Endothelial cell of umbilical vein (primary cell): ENCODE results near the gene IL2RG. TPM values are rescaled to one million over a fixed set of nuclear protein-coding genes. Genes with fewer than 3 reads are reported as not detected.
A peak's percentile ranks its signal among the peaks of the same experiment; 100 is the strongest.

Source experiments
- BruUV-seq: library from RNA; stranded (reverse); fragments of 400-500 nt; replicated peaks from 2 replicates; lab custom pipeline; 2021; lab: Mats Ljungman, UMichigan
- CTCF ChIA-PET: fragments of 300-600, 350-600 bp; sonication (Branson Sonifier 250); formaldehyde crosslinking; loops from one replicate; lab custom pipeline; 2021; ENCODE audit warnings: antibody characterized with exemption, inconsistent platforms; lab: Charles Lee
- POLR2A ChIA-PET: fragments of 300-600, 350-600 bp; sonication (Branson Sonifier 250); formaldehyde crosslinking; loops from one replicate; lab custom pipeline; 2021; ENCODE audit warnings: antibody characterized with exemption, inconsistent platforms; lab: Charles Lee
- DNase-seq: peaks from one replicate; pipeline ENCODE4 v3.0.0-alpha.2; 2011; ENCODE audit warnings: low read depth, low spot score
- FAIRE-seq: peaks from 2 replicates; lab custom pipeline; 2011; peaks lifted over from hg19 to GRCh38; lab: Jason Lieb, UNC
- H2AFZ ChIP-seq: 2 replicates; pipeline ENCODE4 v1.6.0; 2012; ENCODE audit warnings: low read depth, low read length, control low read depth, inconsistent platforms
- H3K27ac ChIP-seq: 2 replicates; pipeline ENCODE4 v1.5.1; 2011; ENCODE audit warnings: low read depth, mild to moderate bottlenecking, control low read depth, low read length, moderate library complexity; ENCODE audit not compliant: insufficient read depth
- H3K27me3 ChIP-seq, 2 experiments: 2 replicates each; pipeline versions ENCODE4 v1.6.0 to v1.6.1; 2011; ENCODE audit warnings: low read length in 2 of 2, mixed read lengths in 1 of 2; ENCODE audit not compliant: control insufficient read depth in 2 of 2, insufficient read depth in 2 of 2
- H3K36me3 ChIP-seq, 2 experiments: 2 replicates in 1 of 2; 3 replicates in 1 of 2; pipeline ENCODE4 v1.5.1; 2011; ENCODE audit warnings: low read length in 2 of 2, mild to moderate bottlenecking in 1 of 2, moderate library complexity in 1 of 2; ENCODE audit not compliant: control insufficient read depth in 2 of 2, insufficient read depth in 2 of 2; ENCODE audit errors: extremely low read depth in 1 of 2
- H3K4me1 ChIP-seq: 3 replicates; pipeline ENCODE4 v1.5.1; 2011; ENCODE audit warnings: mild to moderate bottlenecking, low read length; ENCODE audit not compliant: control insufficient read depth, insufficient read depth; ENCODE audit errors: extremely low read depth
- H3K4me2 ChIP-seq: 2 replicates; pipeline ENCODE4 v1.6.1; 2011; ENCODE audit warnings: low read length, control low read depth, mixed read lengths; ENCODE audit not compliant: insufficient read depth
- H3K4me3 ChIP-seq, 3 experiments: fragments of 200-600 bp in 1 of 3; sonication (generic), shearing (Covaris generic) in 1 of 3; replicated peaks in 1 of 3; 2 replicates each; pipeline ENCODE4 v1.5.1; 2011 to 2016; ENCODE audit warnings: control low read depth in 3 of 3, low read length in 3 of 3, mild to moderate bottlenecking in 2 of 3, inconsistent platforms in 1 of 3, low read depth in 1 of 3, moderate library complexity in 1 of 3; ENCODE audit not compliant: insufficient read depth in 1 of 3
- H3K79me2 ChIP-seq: 2 replicates; pipeline ENCODE4 v1.6.0; 2012; ENCODE audit warnings: low read length, inconsistent platforms; ENCODE audit not compliant: control insufficient read depth, insufficient read depth
- H3K9ac ChIP-seq: replicated peaks from 2 replicates; pipeline ENCODE3; 2011; ENCODE audit warnings: low read length, control low read depth; ENCODE audit not compliant: insufficient read depth; ENCODE audit errors: extremely low read depth
- H3K9me1 ChIP-seq: replicated peaks from 3 replicates; pipeline ENCODE4 v1.6.0; 2011; ENCODE audit warnings: mild to moderate bottlenecking, low read length; ENCODE audit not compliant: control insufficient read depth, insufficient read depth; ENCODE audit errors: extremely low read depth
- H3K9me3 ChIP-seq: replicated peaks from 2 replicates; pipeline ENCODE4 v1.5.1; 2012; ENCODE audit warnings: low read length, inconsistent platforms; ENCODE audit not compliant: control insufficient read depth, insufficient read depth
- H4K20me1 ChIP-seq: replicated peaks from 2 replicates; pipeline ENCODE3; 2011; ENCODE audit warnings: mild to moderate bottlenecking, low read length; ENCODE audit not compliant: control insufficient read depth, insufficient read depth; ENCODE audit errors: extremely low read depth
- CTCF ChIP-seq, 2 donors: IDR thresholded peaks; 1 replicate in 1 of 2; 2 replicates in 1 of 2; pipeline ENCODE4 v1.5.1; 2011; ENCODE audit warnings: low read length in 2 of 2, mild to moderate bottlenecking in 2 of 2, moderate library complexity in 2 of 2, control low read depth in 1 of 2, inconsistent platforms in 1 of 2, low read depth in 1 of 2; ENCODE audit not compliant: insufficient read depth in 1 of 2; ENCODE audit errors: extremely low read depth in 1 of 2
- EZH2 ChIP-seq: IDR thresholded peaks from 2 replicates; pipeline ENCODE4 v1.6.1; 2012; ENCODE audit warnings: borderline replicate concordance, low read depth, mild to moderate bottlenecking, moderate library complexity, low read length, inconsistent platforms; ENCODE audit not compliant: severe bottlenecking
- FOS ChIP-seq: IDR thresholded peaks from 2 replicates; pipeline ENCODE4 v1.6.1; 2011; ENCODE audit warnings: mild to moderate bottlenecking, low read length, moderate library complexity, borderline replicate concordance; ENCODE audit not compliant: insufficient read depth
- GATA2 ChIP-seq: IDR thresholded peaks from 2 replicates; pipeline ENCODE4 v1.7.0; 2011; ENCODE audit warnings: low read depth, mild to moderate bottlenecking, moderate library complexity, mixed read lengths, low read length; ENCODE audit not compliant: insufficient read length, insufficient read depth
- JUN ChIP-seq: IDR thresholded peaks from 2 replicates; pipeline ENCODE4 v1.6.1; 2011; ENCODE audit warnings: borderline replicate concordance, low read depth; ENCODE audit not compliant: insufficient read length, insufficient read depth
- MYC ChIP-seq: IDR thresholded peaks from one replicate; pipeline ENCODE4 v1.6.1; 2011; ENCODE audit warnings: mild to moderate bottlenecking, low read depth, low read length
- POLR2A ChIP-seq: IDR thresholded peaks from 2 replicates; pipeline ENCODE4 v1.6.1; 2012; ENCODE audit warnings: low read depth, mild to moderate bottlenecking, control low read depth, low read length
- POLR2AphosphoS5 ChIP-seq: IDR thresholded peaks from 2 replicates; pipeline ENCODE4 v1.6.1; 2012; ENCODE audit warnings: low read depth, mild to moderate bottlenecking, control low read depth, low read length, moderate library complexity; ENCODE audit not compliant: insufficient read depth
- dilution Hi-C: fragments of 300-500 bp; cut with MboI; formaldehyde crosslinking; loops from one replicate; pipeline ENCODE4 v1.15.0; 2019; ENCODE audit warnings: low sequenced_read_pairs; ENCODE audit not compliant: extremely low pct_ligation_motif_present
- intact Hi-C: fragments of 100-400 bp; cut with micrococcal nuclease; formaldehyde crosslinking; loops from one replicate; pipeline ENCODE4 v1.10.0; 2022
- polyA plus RNA-seq, 4 experiments: library from polyadenylated mRNA; depleted of rRNA in 3 of 4; stranded (reverse) in 3 of 4; unstranded in 1 of 4; fragments of >200 nt; gene quantifications; 2 replicates each; pipeline versions ENCODE4 v1.2.1 to v1.2.3, GENCODE V29; 2011 to 2012; ENCODE audit warnings: missing spikeins in 1 of 4
- total RNA-seq: library from RNA; stranded (reverse); gene quantifications from 2 replicates; pipeline ENCODE4 v1.2.3, GENCODE V29; 2021
- TF ChIP-seq, protein P1 (sequence below): IDR thresholded peaks from 2 replicates; pipeline ENCODE4 v1.6.1; 2011; ENCODE audit not compliant: insufficient read depth, insufficient read length

Gene IL2RG
- total and polyA plus RNA-seq, 2 donors (not counting 3 experiments of a cell fraction or from before 2014, with no cell fraction given): 0.07 TPM; not detected in 1

DNA sequence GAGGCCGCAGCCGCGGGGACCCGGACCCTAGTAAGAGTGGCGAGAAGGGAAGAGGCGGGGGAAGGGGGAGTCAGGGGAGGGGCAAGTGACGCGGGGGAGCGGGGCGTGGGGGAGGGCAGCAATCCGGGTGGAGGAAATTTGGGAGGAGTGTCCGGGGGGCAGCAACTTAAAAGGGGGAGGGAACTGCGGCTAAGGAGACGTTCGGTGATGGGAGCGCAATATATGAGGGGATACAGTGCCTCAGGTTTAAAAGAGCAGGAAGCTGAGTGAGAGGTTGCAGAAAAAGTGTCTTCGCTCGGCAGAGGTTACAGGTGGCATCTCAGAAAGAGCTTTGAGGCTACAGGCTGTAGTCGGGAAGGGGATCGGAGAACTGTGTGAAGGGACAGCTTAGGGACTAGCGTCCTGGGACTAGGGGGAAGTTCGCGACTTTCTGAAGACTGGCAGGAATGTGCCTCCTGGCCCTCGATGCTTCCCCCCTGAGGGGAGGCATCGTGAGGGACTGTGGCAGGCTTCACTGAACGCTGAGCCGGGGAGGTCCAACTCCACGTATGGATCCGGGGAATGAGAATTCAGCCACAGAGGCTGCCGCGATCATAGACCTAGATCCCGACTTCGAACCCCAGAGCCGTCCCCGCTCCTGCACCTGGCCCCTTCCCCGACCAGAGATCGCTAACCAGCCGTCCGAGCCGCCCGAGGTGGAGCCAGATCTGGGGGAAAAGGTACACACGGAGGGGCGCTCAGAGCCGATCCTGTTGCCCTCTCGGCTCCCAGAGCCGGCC lies 15.2 kb downstream of the IL2RG start:
- Histone ChIP-seq H3K79me2 (no peaks in the 10 kb centered on the region), H3K9ac (peak overlapping the region; percentile 37), H3K4me1 (peaks cover 6% of the 10 kb centered on the region), H3K4me2 (peak overlapping the region; percentile 82), H4K20me1 (no peaks in the 10 kb centered on the region), H3K9me1 (no peaks in the 10 kb centered on the region), H3K27ac (no peak overlapping the region), H3K9me3 (no peaks in the 10 kb centered on the region), H3K36me3 (no peaks in the 10 kb centered on the region), H2AFZ (peak overlapping the region; percentile 90), H3K4me3 (peak overlapping the region; percentile 28 to 67 (median 45)), H3K27me3 (peaks cover 0 to 1% of the 10 kb centered on the region in 2 experiments)
- peak; percentile 37 for DNase-seq
- TF ChIP-seq, protein P1, sequence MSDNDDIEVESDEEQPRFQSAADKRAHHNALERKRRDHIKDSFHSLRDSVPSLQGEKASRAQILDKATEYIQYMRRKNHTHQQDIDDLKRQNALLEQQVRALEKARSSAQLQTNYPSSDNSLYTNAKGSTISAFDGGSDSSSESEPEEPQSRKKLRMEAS: no peak
- no peak for TF ChIP-seq GATA2
- no peak for TF ChIP-seq JUN
- TF ChIP-seq POLR2AphosphoS5: no peak
- TF ChIP-seq MYC: no peak
- TF ChIP-seq EZH2: no peak
- TF ChIP-seq CTCF (IDR thresholded peaks at IDR 0.05; ENCODE audit: extremely low read depth in 1 of 2, insufficient read depth in 1 of 2, low read depth in 1 of 2, low read length in 2 of 2): no peak
- no peak for TF ChIP-seq POLR2A
- TF ChIP-seq FOS: no peak
- no TSS peak for BruUV-seq
- CTCF ChIA-PET: no interaction called here
- dilution Hi-C loops: no loop called here
- POLR2A ChIA-PET: no interaction called here
- peak; percentile 44 for FAIRE-seq
- intact Hi-C loops: loop anchor here (1.0 kb wide), 1 partner anchor 28 kb away; the partner anchor contains the start of gene SNX12
